Panc1 (cell line): ENCODE measurements around the gene SFXN3. TPM values are rescaled to one million over a fixed set of nuclear protein-coding genes. Genes with fewer than 3 reads are reported as not detected.
A peak's percentile ranks its signal among the peaks of the same experiment; 100 is the strongest.

Experiments
- ATAC-seq: fragments of 200-7000 bp; cut with Tn5 transposase; 2 replicates; pipeline ENCODE4 v1.9.1; 2020; ENCODE audit warnings: mild to moderate bottlenecking, moderate library complexity
- BruUV-seq: library from RNA; stranded (reverse); fragments of 400-500 nt; replicated peaks from 2 replicates; lab custom pipeline; 2021; lab: Mats Ljungman, UMichigan
- CTCF ChIA-PET: fragments of 300-600 bp; sonication (Branson Sonifier 250); formaldehyde crosslinking; loops from one replicate; lab custom pipeline; 2022; ENCODE audit warnings: antibody characterized with exemption; lab: Charles Lee
- POLR2A ChIA-PET: fragments of 300-600 bp; sonication (Branson Sonifier 250); formaldehyde crosslinking; loops from one replicate; lab custom pipeline; 2022; ENCODE audit warnings: antibody characterized with exemption; lab: Charles Lee
- DNase-seq: peaks from one replicate; pipeline ENCODE4 v3.0.0-alpha.2; 2010; ENCODE audit warnings: low read depth, low spot score
- H3K27ac ChIP-seq: 2 replicates; pipeline ENCODE4 v1.5.1; 2011; ENCODE audit warnings: mild to moderate bottlenecking, low read length, inconsistent platforms
- H3K27me3 ChIP-seq: fragments of 200-500 bp; sonication (Bioruptor generic); 2 replicates; pipeline ENCODE4 v1.6.0; 2014; ENCODE audit warnings: low read length, inconsistent platforms; ENCODE audit not compliant: control insufficient read depth, insufficient read depth
- H3K36me3 ChIP-seq: fragments of 200-500 bp; sonication (Bioruptor generic); 2 replicates; pipeline ENCODE4 v1.5.1; 2014; ENCODE audit warnings: inconsistent platforms, mild to moderate bottlenecking, low read length, moderate library complexity; ENCODE audit not compliant: control insufficient read depth, insufficient read depth
- H3K4me1 ChIP-seq: 2 replicates; pipeline ENCODE4 v1.5.1; 2011; ENCODE audit warnings: inconsistent platforms, mild to moderate bottlenecking, low read length, moderate library complexity; ENCODE audit not compliant: control insufficient read depth, insufficient read depth
- H3K4me3 ChIP-seq, 2 experiments: 2 replicates each; pipeline ENCODE4 v1.5.1; 2011 to 2012; ENCODE audit warnings: low read depth in 2 of 2, low read length in 2 of 2, mild to moderate bottlenecking in 2 of 2, inconsistent platforms in 1 of 2, moderate library complexity in 1 of 2
- H3K9me3 ChIP-seq: fragments of 200-500 bp; sonication (Bioruptor generic); 2 replicates; pipeline ENCODE4 v1.5.1; 2014; ENCODE audit warnings: low read depth, mild to moderate bottlenecking, inconsistent platforms, low read length, moderate library complexity; ENCODE audit not compliant: control insufficient read depth, insufficient read depth
- POLR2AphosphoS5 ChIP-seq: IDR thresholded peaks from 2 replicates; pipeline ENCODE4 v1.6.1; 2012; ENCODE audit warnings: mild to moderate bottlenecking, low read depth, low read length, moderate library complexity
- REST ChIP-seq, 2 experiments: IDR thresholded peaks; 2 replicates each; pipeline ENCODE4 v1.6.1; 2011 to 2012; ENCODE audit warnings: low read depth in 2 of 2, control low read depth in 1 of 2, low read length in 1 of 2, mild to moderate bottlenecking in 1 of 2, moderate library complexity in 1 of 2; ENCODE audit not compliant: insufficient read depth in 1 of 2
- SIN3A ChIP-seq: IDR thresholded peaks from 2 replicates; pipeline ENCODE4 v1.6.1; 2012; ENCODE audit warnings: low read depth, mild to moderate bottlenecking, low read length, moderate library complexity, borderline replicate concordance; ENCODE audit not compliant: insufficient read depth
- TCF7L2 ChIP-seq: IDR thresholded peaks from 2 replicates; pipeline ENCODE4 v1.6.1; 2011; ENCODE audit warnings: mild to moderate bottlenecking, low read depth, low read length, inconsistent platforms
- in situ Hi-C: cut with HindIII; loops from 2 replicates; pipeline ENCODE4 v1.10.0; 2016; ENCODE audit warnings: low sequenced_read_pairs, low pct_unique_long_range_greater_than_20kb
- intact Hi-C: fragments of 100-400 bp; cut with micrococcal nuclease; formaldehyde crosslinking; loops from one replicate; pipeline ENCODE4 v1.10.0; 2022; ENCODE audit not compliant: unreplicated experiment
- total RNA-seq: library from RNA; stranded (reverse); gene quantifications from one replicate; pipeline ENCODE4 v1.2.1, GENCODE V29; 2021; ENCODE audit not compliant: unreplicated experiment
- TF ChIP-seq, protein P1 (sequence below): fragments of 450-650 bp; IDR thresholded peaks from 2 replicates; pipeline ENCODE4 v1.5.1; 2017; ENCODE audit warnings: mild to moderate bottlenecking

Gene SFXN3
- total RNA-seq, 1 experiment from 2014 or later: 15.3 TPM

DNA sequence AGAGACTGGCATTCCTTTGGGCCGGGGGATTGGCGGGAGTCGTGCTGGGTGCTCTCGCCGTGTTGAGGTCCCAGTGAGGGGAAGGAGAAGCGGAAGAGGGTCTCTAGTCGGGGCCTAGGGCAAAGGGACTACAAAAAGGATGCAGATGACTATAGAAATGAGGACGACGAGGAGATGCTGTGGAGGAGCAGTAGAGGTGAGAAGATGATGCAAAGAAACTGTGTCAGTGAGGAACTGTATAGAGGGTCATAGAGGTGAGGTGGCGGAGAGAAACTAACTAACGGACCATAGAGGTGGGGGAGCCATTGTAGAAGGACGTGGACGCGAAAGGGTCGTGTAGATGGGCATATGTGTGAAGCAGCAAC is 43.4 kb upstream of the SFXN3 start:
- DNase-seq: no peak
- ChIA-PET POLR2A (no interaction called here), CTCF (no interaction called here)
- Histone ChIP-seq H3K4me1 (peaks cover 30% of the 10 kb centered on the region), H3K36me3 (peaks cover 26% of the 10 kb centered on the region), H3K9me3 (no peaks in the 10 kb centered on the region), H3K4me3 (peak overlapping the region; percentile 84 to 98), H3K27me3 (no peaks in the 10 kb centered on the region), H3K27ac (peak overlapping the region; percentile 95)
- intact Hi-C loops (no loop called here), in situ Hi-C loops (no loop called here)
- no peak for TF ChIP-seq POLR2AphosphoS5
- TF ChIP-seq, protein P1, sequence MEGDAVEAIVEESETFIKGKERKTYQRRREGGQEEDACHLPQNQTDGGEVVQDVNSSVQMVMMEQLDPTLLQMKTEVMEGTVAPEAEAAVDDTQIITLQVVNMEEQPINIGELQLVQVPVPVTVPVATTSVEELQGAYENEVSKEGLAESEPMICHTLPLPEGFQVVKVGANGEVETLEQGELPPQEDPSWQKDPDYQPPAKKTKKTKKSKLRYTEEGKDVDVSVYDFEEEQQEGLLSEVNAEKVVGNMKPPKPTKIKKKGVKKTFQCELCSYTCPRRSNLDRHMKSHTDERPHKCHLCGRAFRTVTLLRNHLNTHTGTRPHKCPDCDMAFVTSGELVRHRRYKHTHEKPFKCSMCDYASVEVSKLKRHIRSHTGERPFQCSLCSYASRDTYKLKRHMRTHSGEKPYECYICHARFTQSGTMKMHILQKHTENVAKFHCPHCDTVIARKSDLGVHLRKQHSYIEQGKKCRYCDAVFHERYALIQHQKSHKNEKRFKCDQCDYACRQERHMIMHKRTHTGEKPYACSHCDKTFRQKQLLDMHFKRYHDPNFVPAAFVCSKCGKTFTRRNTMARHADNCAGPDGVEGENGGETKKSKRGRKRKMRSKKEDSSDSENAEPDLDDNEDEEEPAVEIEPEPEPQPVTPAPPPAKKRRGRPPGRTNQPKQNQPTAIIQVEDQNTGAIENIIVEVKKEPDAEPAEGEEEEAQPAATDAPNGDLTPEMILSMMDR: no peak
- TF ChIP-seq REST (IDR thresholded peaks at IDR 0.05; ENCODE audit: insufficient read depth in 1 of 2, low read depth in 2 of 2, low read length in 1 of 2): no peak
- no peak for TF ChIP-seq SIN3A
- TF ChIP-seq TCF7L2: no peak
- BruUV-seq: no TSS peak
- peak; percentile 33 for ATAC-seq

- ATAC-seq (no peak), DNase-seq (no peak)
- in situ Hi-C loops (no loop called here), intact Hi-C loops (no loop called here)
- H3K27ac ChIP-seq: peak overlapping the region; percentile 95
- H3K4me1 ChIP-seq: peaks cover 30% of the 10 kb centered on the region
- H3K27me3 ChIP-seq: no peaks in the 10 kb centered on the region
- no TSS peak for BruUV-seq
- POLR2A ChIA-PET: no interaction called here
- H3K9me3 ChIP-seq: no peaks in the 10 kb centered on the region
- peaks cover 26% of the 10 kb centered on the region for H3K36me3 ChIP-seq
- CTCF ChIA-PET: interaction anchor here (1.4 kb wide), 1 partner anchor 26 kb away, joined by 4 read pairs; no protein-coding TSS in a partner anchor
- TF ChIP-seq TCF7L2: no peak
- TF ChIP-seq, protein P1: no peak
- TF ChIP-seq POLR2AphosphoS5: no peak
- no peak for TF ChIP-seq REST (IDR thresholded peaks at IDR 0.05; ENCODE audit: insufficient read depth in 1 of 2, low read depth in 2 of 2, low read length in 1 of 2)
- no peak for TF ChIP-seq SIN3A
- peak overlapping the region; percentile 84 to 98 for H3K4me3 ChIP-seq
These were observed 42.9 kb upstream of the SFXN3 start for GRCh38 chr10:100988166-100988565.
